A549 treated with dexamethasone at 1 μM for 4 hours (cell line): ENCODE results near the gene SLC1A1. TPM values are rescaled to one million over a fixed set of nuclear protein-coding genes. Genes with fewer than 3 reads are reported as not detected.

Experiments used
- total RNA-seq: library from RNA; stranded (reverse); fragments of 200-300 nt; extraction: Qiagen RNA extraction; gene quantifications from 5 replicates; pipeline ENCODE4 v1.2.3, GENCODE V29; 2022

The SLC1A1 gene
- 0.71 to 1.2 TPM (median 1.1 TPM) in 5 replicates for total RNA-seq

DNA sequence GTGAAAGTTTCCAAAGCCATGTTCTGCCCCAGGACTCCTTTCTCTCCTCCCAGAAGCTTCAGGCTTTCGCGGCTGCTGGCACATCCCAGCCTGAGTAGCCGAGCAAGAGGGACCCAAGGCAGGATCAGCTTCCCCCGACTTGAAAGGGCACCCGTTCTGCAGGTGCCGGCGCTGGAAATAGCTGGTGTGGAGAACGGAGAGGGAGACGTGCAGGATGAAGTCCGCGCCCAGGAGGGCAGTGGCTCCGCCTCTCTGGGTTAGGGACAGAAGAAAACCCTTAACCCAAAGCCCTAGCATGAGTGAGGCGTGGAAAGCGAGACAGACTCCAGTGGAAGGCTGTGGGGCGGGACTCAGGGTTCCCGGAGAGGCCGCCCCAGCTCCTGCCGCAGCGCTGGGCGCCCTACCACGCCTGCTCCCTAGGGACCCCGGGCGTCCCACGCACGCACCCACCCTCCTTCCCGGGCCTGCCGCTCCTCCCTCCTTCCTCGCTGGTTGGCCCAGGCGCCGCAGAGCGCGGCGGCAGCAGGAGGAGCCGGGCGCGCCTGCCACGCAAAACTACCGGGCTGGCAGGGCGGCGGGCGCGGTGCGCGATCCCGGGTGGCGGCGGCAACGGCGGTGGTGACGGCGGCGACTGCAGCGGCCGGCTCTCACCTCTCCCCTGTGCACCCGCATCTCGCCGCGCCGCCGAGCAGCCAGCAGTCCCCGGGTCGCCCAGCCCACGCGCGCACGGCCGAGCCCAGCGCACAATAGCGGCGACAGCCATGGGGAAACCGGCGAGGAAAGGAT is at the start of gene SLC1A1:
Gene SLC1A1, plus strand, starts transcription at position 550 of the 786 bp plus-strand sequence. Its CDS starts 212 bp downstream, at position 762.

Other genes starting within 250 kb of the SLC1A1 start
- 27.4 to 42.1 TPM (median 36.6 TPM) in 5 replicates for gene GLIS3, start 190.4 kb upstream of the SLC1A1 start, total RNA-seq
- gene PLPP6, start 171.8 kb downstream of the SLC1A1 start, total RNA-seq: 9.8 to 11.8 TPM (median 10.8 TPM) in 5 replicates
- 0.98 to 1.9 TPM (median 1.6 TPM) in 5 replicates for gene SPATA6L, start 176.0 kb downstream of the SLC1A1 start, total RNA-seq
- gene CDC37L1, start 189.1 kb downstream of the SLC1A1 start, total RNA-seq: 11.7 to 16.0 TPM (median 14.5 TPM) in 5 replicates